HepG2 (cell line): ENCODE data around the gene FAF1.

ENCODE experiments used
- HOXD1 ChIP-seq: sonication (generic); formaldehyde crosslinking; IDR thresholded peaks from 2 replicates; pipeline ENCODE4 v1.5.0; 2020; ENCODE audit warnings: missing genetic modification reagents
- ZBTB7A ChIP-seq: sonication (generic); formaldehyde crosslinking; IDR thresholded peaks from 2 replicates; pipeline ENCODE4 v1.8.0; 2022; ENCODE audit warnings: mild to moderate bottlenecking, missing genetic modification reagents
- ZNF251 ChIP-seq: sonication (generic); formaldehyde crosslinking; IDR thresholded peaks from 2 replicates; pipeline ENCODE4 v1.9.0; 2021; ENCODE audit warnings: mild to moderate bottlenecking, missing genetic modification reagents
- ZNF713 ChIP-seq: sonication (generic); formaldehyde crosslinking; IDR thresholded peaks from 2 replicates; pipeline ENCODE4 v1.4.0; 2020; ENCODE audit warnings: mild to moderate bottlenecking, missing genetic modification reagents

GRCh38 chr1:50975436-50975835 lies 15.4 kb upstream of the FAF1 start:
- TF ChIP-seq ZNF251 (CRISPR knock-in tag) (no peak), ZBTB7A (CRISPR knock-in tag) (no peak), ZNF713 (no peak), HOXD1 (no peak)
